Measurements from ENCODE around the gene TTPAL.
"Not testable (repeated sequence)": the region's sequence is repeated elsewhere in the genome, so short reads cannot be mapped to it uniquely, and the experiment has no call there.

Gene TTPAL

DNA sequence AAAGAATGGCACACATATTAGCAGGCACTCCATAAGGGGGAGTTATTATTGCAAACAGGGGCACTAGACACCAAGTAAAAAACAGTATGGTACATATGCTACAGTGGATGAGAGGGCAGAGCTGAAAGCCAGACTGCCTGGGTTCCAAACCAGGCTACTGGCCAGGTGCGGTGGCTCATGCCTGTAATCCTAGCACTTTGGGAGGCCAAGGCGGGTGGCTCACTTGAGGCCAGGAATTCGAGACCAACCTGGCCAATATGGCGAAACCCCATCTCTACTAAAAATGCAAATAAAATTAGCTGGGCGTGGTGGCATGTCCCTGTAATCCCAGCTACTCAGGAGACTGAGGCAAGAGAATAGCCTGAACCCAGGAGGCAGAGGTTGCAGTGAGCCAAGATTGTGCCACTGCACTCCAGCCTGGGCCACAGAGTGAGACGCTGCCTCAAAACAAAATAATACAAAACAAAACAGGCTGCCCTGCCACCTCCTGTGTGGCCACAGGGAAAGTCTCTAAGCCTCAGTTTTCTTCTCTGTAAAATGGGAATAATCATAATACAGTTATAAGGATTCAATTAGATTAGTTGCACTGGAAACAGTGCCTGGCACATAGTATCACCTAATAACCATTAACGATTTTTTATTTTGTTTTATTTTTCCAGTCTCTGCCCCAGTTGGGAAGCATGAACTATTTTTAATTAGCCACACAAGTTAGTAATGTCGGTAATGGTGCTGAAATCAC is 7.5 kb upstream of the TTPAL start:
- H3K27me3 Mint-ChIP-seq (ENCODE audit: low read depth): peaks cover 13% of the 10 kb centered on the region

DNA sequence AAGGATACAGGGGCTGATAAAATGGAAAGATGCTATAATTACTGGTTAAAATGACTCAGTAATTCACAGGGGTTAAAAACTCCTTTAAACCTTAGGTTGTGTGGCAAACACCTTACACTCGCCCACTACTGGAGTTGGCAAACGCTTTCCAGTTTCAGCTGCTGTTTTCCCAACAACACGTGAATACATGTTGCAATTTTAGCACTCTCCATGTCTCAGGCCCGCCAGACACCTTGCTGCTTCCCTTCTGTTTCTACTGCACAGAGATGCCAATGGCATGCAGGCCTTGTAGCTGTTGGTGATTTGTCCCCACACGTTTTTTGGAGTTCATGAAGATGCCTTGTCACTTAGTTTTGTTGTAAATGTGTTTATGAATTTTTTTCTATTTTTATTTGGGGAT is 5.3 kb upstream of the TTPAL start:
- H3K4me3 Mint-ChIP-seq: no peak overlapping the region

More for the DNA sequence above, 7.5 kb upstream of the TTPAL start:
- Mint-ChIP-seq H3K9me3 (no peaks in the 10 kb centered on the region), H3K27ac (no peak overlapping the region), H3K4me1 (no peaks in the 10 kb centered on the region), H3K36me3 (ENCODE audit: low read depth) (no peaks in the 10 kb centered on the region), H3K4me3 (no peak overlapping the region)
- TF ChIP-seq, protein P1, sequence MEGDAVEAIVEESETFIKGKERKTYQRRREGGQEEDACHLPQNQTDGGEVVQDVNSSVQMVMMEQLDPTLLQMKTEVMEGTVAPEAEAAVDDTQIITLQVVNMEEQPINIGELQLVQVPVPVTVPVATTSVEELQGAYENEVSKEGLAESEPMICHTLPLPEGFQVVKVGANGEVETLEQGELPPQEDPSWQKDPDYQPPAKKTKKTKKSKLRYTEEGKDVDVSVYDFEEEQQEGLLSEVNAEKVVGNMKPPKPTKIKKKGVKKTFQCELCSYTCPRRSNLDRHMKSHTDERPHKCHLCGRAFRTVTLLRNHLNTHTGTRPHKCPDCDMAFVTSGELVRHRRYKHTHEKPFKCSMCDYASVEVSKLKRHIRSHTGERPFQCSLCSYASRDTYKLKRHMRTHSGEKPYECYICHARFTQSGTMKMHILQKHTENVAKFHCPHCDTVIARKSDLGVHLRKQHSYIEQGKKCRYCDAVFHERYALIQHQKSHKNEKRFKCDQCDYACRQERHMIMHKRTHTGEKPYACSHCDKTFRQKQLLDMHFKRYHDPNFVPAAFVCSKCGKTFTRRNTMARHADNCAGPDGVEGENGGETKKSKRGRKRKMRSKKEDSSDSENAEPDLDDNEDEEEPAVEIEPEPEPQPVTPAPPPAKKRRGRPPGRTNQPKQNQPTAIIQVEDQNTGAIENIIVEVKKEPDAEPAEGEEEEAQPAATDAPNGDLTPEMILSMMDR (IDR thresholded peaks at IDR 0.05; ENCODE audit: unreplicated experiment in 3 of 3): no peak

DNA sequence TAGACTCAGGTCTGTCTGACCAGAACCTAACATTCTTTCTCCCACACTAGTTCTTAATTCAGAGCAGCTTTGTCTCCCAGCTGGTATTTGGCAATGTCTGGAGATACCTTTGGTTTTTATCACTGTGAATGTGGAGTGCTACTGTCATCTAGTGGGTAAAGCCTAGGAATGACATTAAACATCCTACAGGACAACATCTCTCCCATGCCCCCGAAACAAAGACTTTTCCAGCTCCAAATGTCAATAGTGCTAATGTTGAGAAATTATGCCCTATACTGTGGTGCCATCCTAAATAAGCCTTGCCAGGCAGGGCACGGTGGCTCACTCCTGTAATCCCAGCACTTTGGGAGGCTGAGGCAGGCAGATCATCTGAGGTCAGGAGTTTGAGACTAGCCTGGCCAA is 4.2 kb upstream of the TTPAL start:
- TF ChIP-seq, protein P1 (IDR thresholded peaks at IDR 0.05; ENCODE audit: unreplicated experiment in 3 of 3): peak; percentile 45 to 50 (median 45)
- H3K27ac Mint-ChIP-seq: peak overlapping the region in 1 of 3 experiments; percentile 9
- no peaks in the 10 kb centered on the region for H3K9me3 Mint-ChIP-seq

More for the DNA sequence above, 5.3 kb upstream of the TTPAL start:
- TF ChIP-seq, protein P1 (IDR thresholded peaks at IDR 0.05; ENCODE audit: unreplicated experiment in 3 of 3): no peak
- Mint-ChIP-seq H3K27me3 (ENCODE audit: low read depth) (peaks cover 13% of the 10 kb centered on the region), H3K36me3 (ENCODE audit: low read depth) (no peaks in the 10 kb centered on the region), H3K27ac (no peak overlapping the region), H3K4me1 (peaks cover 6% of the 10 kb centered on the region), H3K9me3 (no peaks in the 10 kb centered on the region)

DNA sequence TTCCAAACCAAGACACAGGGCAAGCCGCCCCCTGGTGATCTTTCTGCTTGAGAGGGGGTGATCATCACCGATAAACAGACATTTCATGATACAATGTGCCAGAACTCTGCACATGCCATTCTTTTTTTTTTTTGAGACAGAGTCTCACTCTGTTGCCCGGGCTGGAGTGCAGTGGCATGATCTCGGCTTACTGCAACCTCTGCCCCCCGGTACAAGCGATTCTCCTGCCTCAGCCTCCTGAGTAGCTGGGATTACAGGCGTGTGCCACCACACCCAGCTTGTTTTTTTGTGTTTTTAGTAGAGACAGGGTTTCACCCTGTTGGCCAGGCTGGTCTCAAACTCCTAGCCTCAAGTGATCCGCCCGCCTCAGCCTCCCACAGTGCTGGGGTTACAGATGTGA is 3.4 kb upstream of the TTPAL start:
- H3K4me3 Mint-ChIP-seq; H3K27ac Mint-ChIP-seq; H3K36me3 Mint-ChIP-seq (ENCODE audit: low read depth); H3K9me3 Mint-ChIP-seq; H3K27me3 Mint-ChIP-seq (ENCODE audit: low read depth): not testable (repeated sequence)
- peaks cover 22% of the 10 kb centered on the region for H3K4me1 Mint-ChIP-seq

More for the DNA sequence above, 4.2 kb upstream of the TTPAL start:
- peak overlapping the region in 1 of 3 experiments; percentile 46 for H3K4me3 Mint-ChIP-seq
- peaks cover 14% of the 10 kb centered on the region for H3K4me1 Mint-ChIP-seq
- no peaks in the 10 kb centered on the region for H3K36me3 Mint-ChIP-seq (ENCODE audit: low read depth)
- peaks cover 5% of the 10 kb centered on the region for H3K27me3 Mint-ChIP-seq (ENCODE audit: low read depth)

DNA sequence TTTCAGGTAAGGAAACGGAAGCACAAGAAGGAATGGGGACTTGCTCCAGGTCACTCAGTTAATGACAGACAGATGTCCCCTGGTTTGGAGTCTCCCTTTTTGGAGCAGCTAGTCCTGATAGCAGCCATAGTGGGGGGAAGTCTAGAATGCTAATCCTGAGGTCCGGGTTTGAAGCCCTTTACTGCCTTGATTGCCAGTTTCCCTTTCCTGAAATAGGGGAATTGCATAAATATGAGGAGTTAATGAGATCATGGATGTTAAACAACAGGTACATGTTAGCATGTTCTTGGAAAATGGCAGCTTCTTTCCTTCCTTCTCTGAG is 341 bp upstream of the TTPAL start:
- H3K36me3 Mint-ChIP-seq (ENCODE audit: low read depth): peaks cover 2% of the 10 kb centered on the region
- TF ChIP-seq, protein P1 (IDR thresholded peaks at IDR 0.05; ENCODE audit: unreplicated experiment in 3 of 3): no peak
- H3K9me3 Mint-ChIP-seq: no peaks in the 10 kb centered on the region

DNA sequence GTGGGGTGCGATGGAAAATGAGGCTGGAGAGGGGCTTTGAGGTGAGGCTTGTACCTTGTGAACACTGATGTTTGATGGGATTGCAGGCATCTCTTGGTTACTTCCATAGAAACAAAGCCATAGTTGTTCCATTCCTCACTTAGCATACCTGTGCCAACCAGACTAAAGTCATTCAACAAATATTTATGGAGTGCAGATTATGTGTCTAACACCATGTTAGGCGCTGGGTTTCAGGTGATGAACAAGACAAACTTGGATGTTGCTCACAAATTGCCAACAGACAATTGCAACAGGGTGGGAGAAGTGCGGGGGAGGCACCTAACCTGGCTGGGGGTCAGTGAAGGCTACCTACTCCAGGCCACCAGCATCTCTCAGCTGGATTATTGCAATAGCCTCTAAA is 1.5 kb downstream of the TTPAL start:
- H3K4me1 Mint-ChIP-seq: peaks cover 27% of the 10 kb centered on the region
- peak overlapping the region; percentile 89 to 96 (median 95) for H3K4me3 Mint-ChIP-seq
- H3K9me3 Mint-ChIP-seq: no peaks in the 10 kb centered on the region
- H3K27me3 Mint-ChIP-seq (ENCODE audit: low read depth): no peaks in the 10 kb centered on the region
- H3K27ac Mint-ChIP-seq: no peak overlapping the region
- TF ChIP-seq, protein P1 (IDR thresholded peaks at IDR 0.05; ENCODE audit: unreplicated experiment in 3 of 3): no peak
- peaks cover 21% of the 10 kb centered on the region for H3K36me3 Mint-ChIP-seq (ENCODE audit: low read depth)

More for the DNA sequence above, 341 bp upstream of the TTPAL start:
- Mint-ChIP-seq H3K27ac (peak overlapping the region; percentile 50 to 90 (median 82)), H3K4me1 (peaks cover 27% of the 10 kb centered on the region), H3K27me3 (ENCODE audit: low read depth) (no peaks in the 10 kb centered on the region), H3K4me3 (peak overlapping the region; percentile 89 to 96 (median 95))

All from nephron (organoid).